Measurements from ENCODE around the gene PIK3IP1. TPM values are rescaled to one million over a fixed set of nuclear protein-coding genes. Genes with fewer than 3 reads are reported as not detected.

The PIK3IP1 gene
- total and polyA plus RNA-seq, 4 donors = 3.1 to 7.8 (median 6.0) TPM

DNA sequence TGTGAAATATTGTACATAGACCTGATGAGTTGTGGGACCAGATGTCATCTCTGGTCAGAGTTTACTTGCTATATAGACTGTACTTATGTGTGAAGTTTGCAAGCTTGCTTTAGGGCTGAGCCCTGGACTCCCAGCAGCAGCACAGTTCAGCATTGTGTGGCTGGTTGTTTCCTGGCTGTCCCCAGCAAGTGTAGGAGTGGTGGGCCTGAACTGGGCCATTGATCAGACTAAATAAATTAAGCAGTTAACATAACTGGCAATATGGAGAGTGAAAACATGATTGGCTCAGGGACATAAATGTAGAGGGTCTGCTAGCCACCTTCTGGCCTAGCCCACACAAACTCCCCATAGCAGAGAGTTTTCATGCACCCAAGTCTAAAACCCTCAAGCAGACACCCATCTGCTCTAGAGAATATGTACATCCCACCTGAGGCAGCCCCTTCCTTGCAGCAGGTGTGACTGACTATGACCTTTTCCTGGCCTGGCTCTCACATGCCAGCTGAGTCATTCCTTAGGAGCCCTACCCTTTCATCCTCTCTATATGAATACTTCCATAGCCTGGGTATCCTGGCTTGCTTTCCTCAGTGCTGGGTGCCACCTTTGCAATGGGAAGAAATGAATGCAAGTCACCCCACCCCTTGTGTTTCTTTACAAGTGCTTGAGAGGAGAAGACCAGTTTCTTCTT lies 12.3 kb downstream of the PIK3IP1 start:
- H3K27ac ChIP-seq (ENCODE audit: low read depth in 1 of 2, low read length in 2 of 2) = no peak overlapping the region
- peaks cover 0 to 13% (median 6%) of the 10 kb centered on the region in 4 donors for H3K4me1 ChIP-seq (ENCODE audit: control insufficient read depth in 4 of 4, insufficient read depth in 4 of 4, low read length in 3 of 4)
- H3K36me3 ChIP-seq (ENCODE audit: control insufficient read depth in 4 of 4, insufficient read depth in 3 of 4, low read depth in 1 of 4, low read length in 3 of 4) = peaks cover 2 to 10% (median 8%) of the 10 kb centered on the region in 4 donors

GRCh38 chr22:31279327-31279669 lies 13.0 kb downstream of the PIK3IP1 start:
- H3K9ac ChIP-seq (ENCODE audit: low read depth in 1 of 2, low read length in 2 of 2) = no peak overlapping the region
- H3K9me3 ChIP-seq (ENCODE audit: control insufficient read depth in 4 of 4, low read length in 3 of 4) = no peaks in the 10 kb centered on the region
- H3K4me1 ChIP-seq (ENCODE audit: control insufficient read depth in 4 of 4, insufficient read depth in 4 of 4, low read length in 3 of 4) = peaks cover 0 to 13% (median 6%) of the 10 kb centered on the region in 4 donors
- no peak for DNase-seq (ENCODE audit: low spot score)
- H3K27me3 ChIP-seq (ENCODE audit: control insufficient read depth in 4 of 4, insufficient read depth in 4 of 4, low read length in 3 of 4) = no peaks in the 10 kb centered on the region
- H3K4me3 ChIP-seq (ENCODE audit: low read depth in 1 of 3, low read length in 3 of 3) = no peak overlapping the region
- H3K27ac ChIP-seq (ENCODE audit: low read depth in 1 of 2, low read length in 2 of 2) = peak overlapping the region in 1 of 2 donors; percentile 49
- peaks cover 2 to 11% (median 10%) of the 10 kb centered on the region in 4 donors for H3K36me3 ChIP-seq (ENCODE audit: control insufficient read depth in 4 of 4, insufficient read depth in 3 of 4, low read depth in 1 of 4, low read length in 3 of 4)
- TF ChIP-seq JUND (IDR thresholded peaks at IDR 0.05) (no peak), HNF4A (conservative IDR thresholded peaks at IDR 0.05) (no peak), HNF4G (IDR thresholded peaks at IDR 0.05) (no peak), GABPA (IDR thresholded peaks at IDR 0.05 in 1 of 2, conservative IDR thresholded peaks at IDR 0.05 in 1 of 2) (no peak), FOXA2 (IDR thresholded peaks at IDR 0.05) (no peak), TAF1 (conservative IDR thresholded peaks at IDR 0.05) (no peak)
- TF ChIP-seq, protein P1, sequence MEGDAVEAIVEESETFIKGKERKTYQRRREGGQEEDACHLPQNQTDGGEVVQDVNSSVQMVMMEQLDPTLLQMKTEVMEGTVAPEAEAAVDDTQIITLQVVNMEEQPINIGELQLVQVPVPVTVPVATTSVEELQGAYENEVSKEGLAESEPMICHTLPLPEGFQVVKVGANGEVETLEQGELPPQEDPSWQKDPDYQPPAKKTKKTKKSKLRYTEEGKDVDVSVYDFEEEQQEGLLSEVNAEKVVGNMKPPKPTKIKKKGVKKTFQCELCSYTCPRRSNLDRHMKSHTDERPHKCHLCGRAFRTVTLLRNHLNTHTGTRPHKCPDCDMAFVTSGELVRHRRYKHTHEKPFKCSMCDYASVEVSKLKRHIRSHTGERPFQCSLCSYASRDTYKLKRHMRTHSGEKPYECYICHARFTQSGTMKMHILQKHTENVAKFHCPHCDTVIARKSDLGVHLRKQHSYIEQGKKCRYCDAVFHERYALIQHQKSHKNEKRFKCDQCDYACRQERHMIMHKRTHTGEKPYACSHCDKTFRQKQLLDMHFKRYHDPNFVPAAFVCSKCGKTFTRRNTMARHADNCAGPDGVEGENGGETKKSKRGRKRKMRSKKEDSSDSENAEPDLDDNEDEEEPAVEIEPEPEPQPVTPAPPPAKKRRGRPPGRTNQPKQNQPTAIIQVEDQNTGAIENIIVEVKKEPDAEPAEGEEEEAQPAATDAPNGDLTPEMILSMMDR (IDR thresholded peaks at IDR 0.05; ENCODE audit: low read depth, low read length, missing input control) = no peak
- TF ChIP-seq, protein P2, sequence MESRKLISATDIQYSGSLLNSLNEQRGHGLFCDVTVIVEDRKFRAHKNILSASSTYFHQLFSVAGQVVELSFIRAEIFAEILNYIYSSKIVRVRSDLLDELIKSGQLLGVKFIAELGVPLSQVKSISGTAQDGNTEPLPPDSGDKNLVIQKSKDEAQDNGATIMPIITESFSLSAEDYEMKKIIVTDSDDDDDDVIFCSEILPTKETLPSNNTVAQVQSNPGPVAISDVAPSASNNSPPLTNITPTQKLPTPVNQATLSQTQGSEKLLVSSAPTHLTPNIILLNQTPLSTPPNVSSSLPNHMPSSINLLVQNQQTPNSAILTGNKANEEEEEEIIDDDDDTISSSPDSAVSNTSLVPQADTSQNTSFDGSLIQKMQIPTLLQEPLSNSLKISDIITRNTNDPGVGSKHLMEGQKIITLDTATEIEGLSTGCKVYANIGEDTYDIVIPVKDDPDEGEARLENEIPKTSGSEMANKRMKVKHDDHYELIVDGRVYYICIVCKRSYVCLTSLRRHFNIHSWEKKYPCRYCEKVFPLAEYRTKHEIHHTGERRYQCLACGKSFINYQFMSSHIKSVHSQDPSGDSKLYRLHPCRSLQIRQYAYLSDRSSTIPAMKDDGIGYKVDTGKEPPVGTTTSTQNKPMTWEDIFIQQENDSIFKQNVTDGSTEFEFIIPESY (IDR thresholded peaks at IDR 0.05) = no peak

More for the DNA sequence above, 12.3 kb downstream of the PIK3IP1 start:
- TF ChIP-seq FOXA2 (IDR thresholded peaks at IDR 0.05) = no peak
- no peak for TF ChIP-seq REST (IDR thresholded peaks at IDR 0.05)
- TF ChIP-seq, protein P2 (IDR thresholded peaks at IDR 0.05) = no peak
- no peak for TF ChIP-seq RXRA (IDR thresholded peaks at IDR 0.05)
- no peak for TF ChIP-seq EGR1 (IDR thresholded peaks at IDR 0.05; ENCODE audit: low read depth in 2 of 2)
- TF ChIP-seq, protein P1 (IDR thresholded peaks at IDR 0.05; ENCODE audit: low read depth, low read length, missing input control) = no peak
- TF ChIP-seq TAF1 (conservative IDR thresholded peaks at IDR 0.05) = no peak
- Histone ChIP-seq H3K9ac (ENCODE audit: low read depth in 1 of 2, low read length in 2 of 2) (no peak overlapping the region), H3K9me3 (ENCODE audit: control insufficient read depth in 4 of 4, low read length in 3 of 4) (no peaks in the 10 kb centered on the region), H3K27me3 (ENCODE audit: control insufficient read depth in 4 of 4, insufficient read depth in 4 of 4, low read length in 3 of 4) (no peaks in the 10 kb centered on the region), H3K4me3 (ENCODE audit: low read depth in 1 of 3, low read length in 3 of 3) (no peak overlapping the region)
- DNase-seq (ENCODE audit: low spot score) = no peak
